ENCODE results near the gene FGFRL1.

DNA sequence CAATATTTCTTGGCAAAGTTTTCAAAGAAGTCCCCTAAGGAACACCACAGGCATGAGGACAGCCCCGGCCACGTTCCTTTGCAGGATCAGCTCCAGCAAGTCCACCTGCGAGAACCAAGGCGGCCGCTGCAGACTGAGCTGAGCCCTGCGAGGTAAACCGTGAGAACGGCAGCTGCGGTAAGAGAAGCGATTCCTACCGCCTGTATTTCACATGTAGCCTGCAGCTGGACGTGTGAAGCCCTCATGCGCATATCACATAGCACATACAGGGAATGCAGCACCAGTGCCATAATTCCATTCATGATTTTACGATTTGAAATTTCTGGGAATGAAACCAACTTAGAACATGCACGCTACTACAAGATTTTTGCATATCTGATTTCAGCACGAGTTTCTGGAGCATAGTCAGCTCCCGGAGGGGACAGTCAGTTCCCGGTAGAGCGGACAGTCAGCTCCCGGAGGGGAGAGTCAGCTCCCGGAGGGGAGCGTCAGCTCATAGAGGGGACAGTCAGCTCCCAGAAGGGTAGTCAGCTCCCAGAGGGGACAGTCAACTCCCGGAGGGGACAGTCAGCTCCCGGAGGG lies 41.7 kb downstream of the FGFRL1 start:
- no peak for TF ChIP-seq POLR2A (IDR thresholded peaks at IDR 0.05)
- TF ChIP-seq, protein P1, sequence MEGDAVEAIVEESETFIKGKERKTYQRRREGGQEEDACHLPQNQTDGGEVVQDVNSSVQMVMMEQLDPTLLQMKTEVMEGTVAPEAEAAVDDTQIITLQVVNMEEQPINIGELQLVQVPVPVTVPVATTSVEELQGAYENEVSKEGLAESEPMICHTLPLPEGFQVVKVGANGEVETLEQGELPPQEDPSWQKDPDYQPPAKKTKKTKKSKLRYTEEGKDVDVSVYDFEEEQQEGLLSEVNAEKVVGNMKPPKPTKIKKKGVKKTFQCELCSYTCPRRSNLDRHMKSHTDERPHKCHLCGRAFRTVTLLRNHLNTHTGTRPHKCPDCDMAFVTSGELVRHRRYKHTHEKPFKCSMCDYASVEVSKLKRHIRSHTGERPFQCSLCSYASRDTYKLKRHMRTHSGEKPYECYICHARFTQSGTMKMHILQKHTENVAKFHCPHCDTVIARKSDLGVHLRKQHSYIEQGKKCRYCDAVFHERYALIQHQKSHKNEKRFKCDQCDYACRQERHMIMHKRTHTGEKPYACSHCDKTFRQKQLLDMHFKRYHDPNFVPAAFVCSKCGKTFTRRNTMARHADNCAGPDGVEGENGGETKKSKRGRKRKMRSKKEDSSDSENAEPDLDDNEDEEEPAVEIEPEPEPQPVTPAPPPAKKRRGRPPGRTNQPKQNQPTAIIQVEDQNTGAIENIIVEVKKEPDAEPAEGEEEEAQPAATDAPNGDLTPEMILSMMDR (IDR thresholded peaks at IDR 0.05): no peak
